HEK293 (cell line): ENCODE measurements around the gene DAGLB.

Source experiments
- BCL11A ChIP-seq: fragments of 450-650 bp; formaldehyde crosslinking; IDR thresholded peaks from 2 replicates; pipeline ENCODE4 v1.5.1; 2016; ENCODE audit warnings: low read depth, missing biosample characterization, missing genetic modification characterization
- RBAK ChIP-seq: fragments of 450-650 bp; formaldehyde crosslinking; IDR thresholded peaks from 2 replicates; pipeline ENCODE4 v1.5.1; 2016; ENCODE audit warnings: missing biosample characterization, missing genetic modification characterization
- SALL2 ChIP-seq: fragments of 450-650 bp; formaldehyde crosslinking; IDR thresholded peaks from 2 replicates; pipeline ENCODE4 v1.5.0; 2017; ENCODE audit warnings: missing biosample characterization, mild to moderate bottlenecking, missing genetic modification characterization, borderline replicate concordance
- ZNF132 ChIP-seq: fragments of 450-650 bp; formaldehyde crosslinking; IDR thresholded peaks from 2 replicates; pipeline ENCODE4 v1.5.1; 2017; ENCODE audit warnings: missing biosample characterization, missing genetic modification characterization, borderline replicate concordance
- ZNF324 ChIP-seq: fragments of 450-650 bp; formaldehyde crosslinking; IDR thresholded peaks from 2 replicates; pipeline ENCODE4 v1.5.1; 2016; ENCODE audit warnings: missing biosample characterization, missing genetic modification characterization
- ZNF776 ChIP-seq: fragments of 450-650 bp; formaldehyde crosslinking; IDR thresholded peaks from 2 replicates; pipeline ENCODE4 v1.5.0; 2017; ENCODE audit warnings: missing biosample characterization, missing genetic modification characterization, borderline replicate concordance
- ZNF777 ChIP-seq: fragments of 450-650 bp; formaldehyde crosslinking; IDR thresholded peaks from 2 replicates; pipeline ENCODE4 v1.5.1; 2017; ENCODE audit warnings: missing biosample characterization, missing genetic modification characterization, borderline replicate concordance
- TF ChIP-seq, protein P1 (sequence below): fragments of 450-650 bp; formaldehyde crosslinking; IDR thresholded peaks from 2 replicates; pipeline ENCODE4 v1.5.1; 2017; ENCODE audit warnings: missing biosample characterization, missing genetic modification characterization
- TF ChIP-seq, protein P2 (sequence below): fragments of 450-650 bp; formaldehyde crosslinking; IDR thresholded peaks from 2 replicates; pipeline ENCODE4 v1.5.1; 2016; ENCODE audit warnings: missing biosample characterization, missing genetic modification characterization, borderline replicate concordance

DNA sequence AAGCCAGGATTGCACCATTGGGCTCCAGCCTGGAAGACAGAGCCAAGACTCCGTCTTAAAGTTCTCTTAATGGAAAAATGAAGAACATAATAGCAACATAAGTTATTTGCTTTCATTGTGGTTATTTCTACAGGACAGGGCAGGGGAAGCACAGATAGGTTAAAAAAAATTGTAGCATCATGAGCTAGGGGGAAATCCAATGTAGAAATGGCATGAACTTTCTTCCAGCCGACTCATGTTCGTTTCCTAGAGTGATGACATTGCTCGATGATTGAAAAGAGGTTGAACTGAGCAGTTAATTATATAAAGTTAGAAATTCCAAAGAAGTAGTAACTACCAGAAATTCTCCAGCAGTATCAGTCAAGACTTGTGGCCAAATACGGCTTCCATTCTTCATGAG is 64.9 kb downstream of the DAGLB start:
- TF ChIP-seq ZNF777 (tag by site-specific recombination) (no peak), BCL11A (tag by site-specific recombination) (no peak), ZNF776 (no peak), SALL2 (tag by site-specific recombination) (no peak), ZNF324 (tag by site-specific recombination) (no peak), RBAK (no peak), ZNF132 (tag by site-specific recombination) (no peak)
- TF ChIP-seq, protein P1, sequence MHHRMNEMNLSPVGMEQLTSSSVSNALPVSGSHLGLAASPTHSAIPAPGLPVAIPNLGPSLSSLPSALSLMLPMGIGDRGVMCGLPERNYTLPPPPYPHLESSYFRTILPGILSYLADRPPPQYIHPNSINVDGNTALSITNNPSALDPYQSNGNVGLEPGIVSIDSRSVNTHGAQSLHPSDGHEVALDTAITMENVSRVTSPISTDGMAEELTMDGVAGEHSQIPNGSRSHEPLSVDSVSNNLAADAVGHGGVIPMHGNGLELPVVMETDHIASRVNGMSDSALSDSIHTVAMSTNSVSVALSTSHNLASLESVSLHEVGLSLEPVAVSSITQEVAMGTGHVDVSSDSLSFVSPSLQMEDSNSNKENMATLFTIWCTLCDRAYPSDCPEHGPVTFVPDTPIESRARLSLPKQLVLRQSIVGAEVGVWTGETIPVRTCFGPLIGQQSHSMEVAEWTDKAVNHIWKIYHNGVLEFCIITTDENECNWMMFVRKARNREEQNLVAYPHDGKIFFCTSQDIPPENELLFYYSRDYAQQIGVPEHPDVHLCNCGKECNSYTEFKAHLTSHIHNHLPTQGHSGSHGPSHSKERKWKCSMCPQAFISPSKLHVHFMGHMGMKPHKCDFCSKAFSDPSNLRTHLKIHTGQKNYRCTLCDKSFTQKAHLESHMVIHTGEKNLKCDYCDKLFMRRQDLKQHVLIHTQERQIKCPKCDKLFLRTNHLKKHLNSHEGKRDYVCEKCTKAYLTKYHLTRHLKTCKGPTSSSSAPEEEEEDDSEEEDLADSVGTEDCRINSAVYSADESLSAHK (tag by site-specific recombination): no peak
- TF ChIP-seq, protein P2, sequence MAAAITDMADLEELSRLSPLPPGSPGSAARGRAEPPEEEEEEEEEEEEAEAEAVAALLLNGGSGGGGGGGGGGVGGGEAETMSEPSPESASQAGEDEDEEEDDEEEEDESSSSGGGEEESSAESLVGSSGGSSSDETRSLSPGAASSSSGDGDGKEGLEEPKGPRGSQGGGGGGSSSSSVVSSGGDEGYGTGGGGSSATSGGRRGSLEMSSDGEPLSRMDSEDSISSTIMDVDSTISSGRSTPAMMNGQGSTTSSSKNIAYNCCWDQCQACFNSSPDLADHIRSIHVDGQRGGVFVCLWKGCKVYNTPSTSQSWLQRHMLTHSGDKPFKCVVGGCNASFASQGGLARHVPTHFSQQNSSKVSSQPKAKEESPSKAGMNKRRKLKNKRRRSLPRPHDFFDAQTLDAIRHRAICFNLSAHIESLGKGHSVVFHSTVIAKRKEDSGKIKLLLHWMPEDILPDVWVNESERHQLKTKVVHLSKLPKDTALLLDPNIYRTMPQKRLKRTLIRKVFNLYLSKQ: no peak
